Left ventricle myocardium inferior (tissue), 1 donor: ENCODE measurements around the gene ENHO. TPM values are rescaled to one million over a fixed set of nuclear protein-coding genes. Genes with fewer than 3 reads are reported as not detected.
A peak's percentile ranks its signal among the peaks of the same experiment; 100 is the strongest.

Source experiments
- DNase-seq: peaks from one replicate; pipeline ENCODE4 v3.0.0-alpha.2; 2020
- H3K27ac ChIP-seq: fragments of 200-600 bp; replicated peaks from 2 replicates; pipeline ENCODE4 v1.8.0; 2021
- H3K27me3 ChIP-seq: fragments of 200-600 bp; 2 replicates; pipeline ENCODE4 v1.8.0; 2021; ENCODE audit warnings: low read depth
- H3K36me3 ChIP-seq: fragments of 200-600 bp; 2 replicates; pipeline ENCODE4 v1.8.0; 2021
- H3K4me1 ChIP-seq: fragments of 200-600 bp; 2 replicates; pipeline ENCODE4 v1.8.0; 2021
- H3K4me3 ChIP-seq: fragments of 200-600 bp; 2 replicates; pipeline ENCODE4 v1.8.0; 2021; ENCODE audit warnings: mild to moderate bottlenecking, moderate library complexity
- H3K9me3 ChIP-seq: fragments of 200-600 bp; replicated peaks from 2 replicates; pipeline ENCODE4 v1.8.0; 2021
- CTCF ChIP-seq: fragments of 200-600 bp; IDR thresholded peaks from 2 replicates; pipeline ENCODE4 v1.8.0; 2021; ENCODE audit warnings: antibody characterized with exemption, mild to moderate bottlenecking, borderline replicate concordance
- intact Hi-C: fragments of 100-400 bp; cut with micrococcal nuclease; formaldehyde crosslinking; loops from one replicate; pipeline ENCODE4 v1.11.0; 2022
- total RNA-seq: library from RNA; stranded (reverse); fragmentation: NEBNext Ultra II Directional; extraction: Animal tissue kit (Norgen Biotek cat#: 25700); gene quantifications from one replicate; pipeline ENCODE4 v1.2.1, GENCODE V29; 2021
- donor health status: DM: no; HTN: yes; CAD: no; lungs with severe emphysema.

Gene ENHO
- total RNA-seq, 1 donor from 2014 or later = not detected

DNA sequence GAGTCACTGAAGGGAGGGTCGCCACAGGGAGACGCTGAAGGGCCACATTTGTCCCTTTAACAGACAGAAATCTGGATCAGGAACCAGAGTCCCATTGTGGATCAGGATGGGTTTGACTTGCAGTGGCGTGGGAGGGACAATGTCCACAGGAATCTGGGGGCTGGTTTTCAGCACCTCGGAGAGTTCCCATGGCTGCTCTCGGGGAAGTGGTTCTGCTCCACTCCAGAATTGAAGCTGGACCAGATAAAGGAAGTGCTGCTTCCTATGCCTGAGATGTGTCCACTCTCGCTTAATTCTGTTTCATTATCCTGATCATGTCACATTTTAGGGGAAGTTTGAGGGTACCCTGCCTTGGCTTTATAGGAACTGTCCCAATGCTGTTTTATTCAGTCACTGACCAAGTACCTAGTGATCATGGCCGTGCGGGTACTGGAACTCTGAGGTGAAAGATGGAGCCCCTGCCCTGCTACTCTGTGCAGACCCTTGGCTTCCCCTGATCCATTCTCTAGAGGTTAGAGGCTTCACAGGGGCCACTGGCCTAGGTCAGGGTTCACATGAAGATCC, 28.7 kb downstream of the ENHO start:
- no peak overlapping the region for H3K27ac ChIP-seq
- TF ChIP-seq CTCF = no peak
- peak; percentile 45 for DNase-seq
- H3K27me3 ChIP-seq = peaks cover 24% of the 10 kb centered on the region
- H3K4me1 ChIP-seq = no peaks in the 10 kb centered on the region
- no peaks in the 10 kb centered on the region for H3K36me3 ChIP-seq
- H3K4me3 ChIP-seq = no peak overlapping the region
- no peaks in the 10 kb centered on the region for H3K9me3 ChIP-seq
- intact Hi-C loops = no loop called here

- Histone ChIP-seq H3K9me3 (no peaks in the 10 kb centered on the region), H3K36me3 (no peaks in the 10 kb centered on the region), H3K27me3 (peaks cover 29% of the 10 kb centered on the region), H3K27ac (no peak overlapping the region), H3K4me3 (no peak overlapping the region), H3K4me1 (no peaks in the 10 kb centered on the region)
- no peak for TF ChIP-seq CTCF
- intact Hi-C loops = no loop called here
- no peak for DNase-seq
Observed at GRCh38 chr9:34492051-34492450, 30.7 kb downstream of the ENHO start.

DNA sequence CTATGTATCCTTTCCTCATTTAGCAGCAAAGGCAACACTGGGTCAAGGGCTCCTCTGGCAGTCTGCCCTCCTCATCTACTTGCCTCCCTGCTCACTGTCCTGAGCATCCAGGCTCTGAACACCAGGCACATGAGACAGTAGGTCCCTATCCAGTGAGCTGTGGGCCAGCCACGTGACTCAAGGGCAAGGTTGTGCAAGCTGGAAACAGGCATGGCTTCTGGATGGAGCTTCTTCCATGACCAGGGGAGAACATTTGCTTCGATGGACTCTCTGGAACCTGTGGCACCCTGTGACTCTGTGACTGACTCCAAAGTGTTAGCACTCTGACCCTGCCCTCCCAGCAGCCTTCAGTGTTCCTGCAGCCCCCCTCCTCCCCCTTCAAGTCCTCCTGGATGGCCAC, 31.2 kb downstream of the ENHO start:
- no peak for TF ChIP-seq CTCF
- Histone ChIP-seq H3K4me1 (no peaks in the 10 kb centered on the region), H3K27ac (no peak overlapping the region), H3K27me3 (peaks cover 29% of the 10 kb centered on the region), H3K4me3 (no peak overlapping the region), H3K9me3 (no peaks in the 10 kb centered on the region), H3K36me3 (no peaks in the 10 kb centered on the region)
- intact Hi-C loops = no loop called here
- no peak for DNase-seq

- no peaks in the 10 kb centered on the region for H3K4me1 ChIP-seq
- no peak for DNase-seq
- H3K9me3 ChIP-seq = no peaks in the 10 kb centered on the region
- peaks cover 29% of the 10 kb centered on the region for H3K27me3 ChIP-seq
- TF ChIP-seq CTCF = no peak
- no peak overlapping the region for H3K27ac ChIP-seq
- H3K36me3 ChIP-seq = no peaks in the 10 kb centered on the region
- H3K4me3 ChIP-seq = no peak overlapping the region
- intact Hi-C loops = no loop called here
Observed at GRCh38 chr9:34490760-34491159, 32.0 kb downstream of the ENHO start.

DNA sequence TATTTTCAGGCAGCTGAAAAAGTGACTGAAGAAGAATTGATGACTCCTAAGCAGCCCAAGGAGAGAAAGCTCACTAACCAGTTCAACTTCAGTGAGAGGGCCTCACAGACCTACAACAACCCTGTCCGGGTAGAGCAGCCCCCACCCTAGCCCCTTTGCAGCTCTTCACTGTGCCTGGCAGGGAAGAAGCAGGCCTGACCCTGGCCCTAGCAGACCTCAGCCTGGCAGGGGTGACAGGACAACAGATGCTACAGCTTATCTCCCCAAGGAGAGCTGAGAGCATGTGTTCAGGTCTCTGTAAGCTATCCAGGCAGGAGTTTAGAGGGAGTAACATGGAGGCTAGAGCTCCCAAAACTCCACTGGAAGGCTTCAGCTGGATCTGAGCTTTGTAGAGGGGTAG, 32.4 kb downstream of the ENHO start:
- no peak overlapping the region for H3K27ac ChIP-seq
- intact Hi-C loops = no loop called here
- no peaks in the 10 kb centered on the region for H3K4me1 ChIP-seq
- no peaks in the 10 kb centered on the region for H3K9me3 ChIP-seq
- no peaks in the 10 kb centered on the region for H3K36me3 ChIP-seq
- peaks cover 25% of the 10 kb centered on the region for H3K27me3 ChIP-seq
- no peak for DNase-seq
- no peak for TF ChIP-seq CTCF
- no peak overlapping the region for H3K4me3 ChIP-seq
